ENCODE measurements around the gene PCSK6.
"Not testable (repeated sequence)": the region's sequence is repeated elsewhere in the genome, so short reads cannot be mapped to it uniquely, and the experiment has no call there.

The PCSK6 gene

GRCh38 chr15:101437209-101437608 is 52.3 kb downstream of the PCSK6 start:
- in situ Hi-C loops (cut with HindIII; ENCODE audit: low sequenced_read_pairs), result no loop called here

GRCh38 chr15:101436526-101436925 is 53.0 kb downstream of the PCSK6 start:
- in situ Hi-C loops (cut with HindIII; ENCODE audit: low sequenced_read_pairs), result no loop called here

GRCh38 chr15:101435761-101436160 is 53.7 kb downstream of the PCSK6 start:
- in situ Hi-C loops (cut with HindIII; ENCODE audit: low sequenced_read_pairs), result no loop called here

- in situ Hi-C loops (cut with HindIII; ENCODE audit: low sequenced_read_pairs), result no loop called here
Observed at GRCh38 chr15:101434032-101434920, 55.2 kb downstream of the PCSK6 start.

- in situ Hi-C loops (cut with HindIII; ENCODE audit: low sequenced_read_pairs), result no loop called here
Observed at GRCh38 chr15:101433396-101433795, 56.1 kb downstream of the PCSK6 start.

GRCh38 chr15:101432982-101433381 is 56.5 kb downstream of the PCSK6 start:
- in situ Hi-C loops (cut with HindIII; ENCODE audit: low sequenced_read_pairs), result no loop called here

- in situ Hi-C loops (cut with HindIII; ENCODE audit: low sequenced_read_pairs), result no loop called here
Observed at GRCh38 chr15:101431748-101432147, 57.8 kb downstream of the PCSK6 start.

GRCh38 chr15:101431301-101431700 is 58.2 kb downstream of the PCSK6 start:
- in situ Hi-C loops (cut with HindIII; ENCODE audit: low sequenced_read_pairs), result no loop called here

- in situ Hi-C loops (cut with HindIII; ENCODE audit: low sequenced_read_pairs), result no loop called here
Observed at GRCh38 chr15:101429646-101430045, 59.9 kb downstream of the PCSK6 start.

- in situ Hi-C loops (cut with HindIII; ENCODE audit: low sequenced_read_pairs), result no loop called here
Observed at GRCh38 chr15:101429191-101429590, 60.3 kb downstream of the PCSK6 start.

GRCh38 chr15:101428758-101429157 is 60.7 kb downstream of the PCSK6 start:
- in situ Hi-C loops (cut with HindIII; ENCODE audit: low sequenced_read_pairs), result no loop called here

GRCh38 chr15:101427606-101428487 is 61.7 kb downstream of the PCSK6 start:
- in situ Hi-C loops (cut with HindIII; ENCODE audit: low sequenced_read_pairs), result no loop called here

GRCh38 chr15:101426761-101427333 is 62.7 kb downstream of the PCSK6 start:
- in situ Hi-C loops (cut with HindIII; ENCODE audit: low sequenced_read_pairs), result no loop called here

GRCh38 chr15:101425787-101426365 is 63.6 kb downstream of the PCSK6 start:
- in situ Hi-C loops (cut with HindIII; ENCODE audit: low sequenced_read_pairs), result no loop called here

- in situ Hi-C loops (cut with HindIII; ENCODE audit: low sequenced_read_pairs), result no loop called here
Observed at GRCh38 chr15:101424984-101425383, 64.5 kb downstream of the PCSK6 start.

- in situ Hi-C loops (cut with HindIII; ENCODE audit: low sequenced_read_pairs), result no loop called here
Observed at GRCh38 chr15:101420232-101420631, 69.3 kb downstream of the PCSK6 start.

GRCh38 chr15:101416475-101416874 is 73.0 kb downstream of the PCSK6 start:
- in situ Hi-C loops (cut with HindIII; ENCODE audit: low sequenced_read_pairs), result not testable (repeated sequence)

- in situ Hi-C loops (cut with HindIII; ENCODE audit: low sequenced_read_pairs), result no loop called here
Observed at GRCh38 chr15:101413239-101413638, 76.3 kb downstream of the PCSK6 start.

- in situ Hi-C loops (cut with HindIII; ENCODE audit: low sequenced_read_pairs), result no loop called here
Observed at GRCh38 chr15:101411581-101411980, 77.9 kb downstream of the PCSK6 start.

- in situ Hi-C loops (cut with HindIII; ENCODE audit: low sequenced_read_pairs), result no loop called here
Observed at GRCh38 chr15:101411085-101411484, 78.4 kb downstream of the PCSK6 start.

- in situ Hi-C loops (cut with HindIII; ENCODE audit: low sequenced_read_pairs), result no loop called here
Observed at GRCh38 chr15:101410612-101411011, 78.9 kb downstream of the PCSK6 start.

All from DLD1 (cell line).